DOHH2 (cell line): ENCODE results near the gene CWC27.

Experiments
- H3F3A ChIP-seq: fragments of 200-600 bp; sonication (generic), shearing (Covaris generic); 2 replicates; pipeline ENCODE4 v1.6.0; 2016; ENCODE audit warnings: antibody characterized with exemption, mild to moderate bottlenecking; ENCODE audit not compliant: control insufficient read depth, insufficient read depth
- H3K27ac ChIP-seq: fragments of 200-600 bp; sonication (generic); 2 replicates; pipeline ENCODE4 v1.5.1; 2014; ENCODE audit warnings: low read depth, mild to moderate bottlenecking, low read length, moderate library complexity
- H3K27me3 ChIP-seq: fragments of 200-600 bp; sonication (generic); 2 replicates; pipeline ENCODE4 v1.6.1; 2014; ENCODE audit warnings: mild to moderate bottlenecking, low read length, mixed read lengths; ENCODE audit not compliant: control insufficient read depth
- H3K36me3 ChIP-seq: fragments of 200-600 bp; sonication (generic); 2 replicates; pipeline ENCODE4 v1.6.1; 2014; ENCODE audit warnings: mild to moderate bottlenecking, low read length, moderate library complexity, mixed read lengths; ENCODE audit not compliant: control insufficient read depth
- H3K4me1 ChIP-seq: fragments of 200-600 bp; sonication (generic); 2 replicates; pipeline ENCODE4 v1.6.1; 2014; ENCODE audit warnings: mild to moderate bottlenecking, low read length, mixed read lengths; ENCODE audit not compliant: control insufficient read depth
- H3K4me2 ChIP-seq: fragments of 200-600 bp; sonication (generic); 2 replicates; pipeline ENCODE4 v1.6.0; 2014; ENCODE audit warnings: mild to moderate bottlenecking, low read length, moderate library complexity
- H3K4me3 ChIP-seq: fragments of 200-600 bp; sonication (generic); 2 replicates; pipeline ENCODE4 v1.5.1; 2014; ENCODE audit warnings: mild to moderate bottlenecking, low read length, mixed read lengths
- H3K79me2 ChIP-seq: fragments of 200-600 bp; sonication (generic); 2 replicates; pipeline ENCODE4 v1.6.1; 2014; ENCODE audit warnings: mild to moderate bottlenecking, low read length, mixed read lengths; ENCODE audit not compliant: control insufficient read depth
- H3K9me2 ChIP-seq: fragments of 200-600 bp; sonication (generic); replicated peaks from 2 replicates; pipeline ENCODE4 v1.6.1; 2014; ENCODE audit warnings: mild to moderate bottlenecking, low read length, mixed read lengths; ENCODE audit not compliant: control insufficient read depth
- H3K9me3 ChIP-seq: fragments of 200-600 bp; sonication (generic); 2 replicates; pipeline ENCODE4 v1.6.1; 2014; ENCODE audit warnings: antibody characterized with exemption, low read length, mixed read lengths; ENCODE audit not compliant: control insufficient read depth, insufficient read depth
- H4K20me1 ChIP-seq: fragments of 200-600 bp; sonication (generic); 2 replicates; pipeline ENCODE4 v1.6.0; 2014; ENCODE audit warnings: low read depth, mild to moderate bottlenecking, antibody characterized with exemption, low read length, moderate library complexity; ENCODE audit not compliant: control insufficient read depth, insufficient read depth
- CTCF ChIP-seq: fragments of 200-600 bp; sonication (generic); IDR thresholded peaks from one replicate; pipeline ENCODE4 v1.5.1; 2014; ENCODE audit warnings: antibody characterized with exemption, mild to moderate bottlenecking, low read depth, low read length; ENCODE audit not compliant: poor library complexity, severe bottlenecking
- EZH2phosphoT487 ChIP-seq: fragments of 200-600 bp; sonication (generic); IDR thresholded peaks from 2 replicates; pipeline ENCODE4 v1.6.1; 2017; ENCODE audit warnings: borderline replicate concordance, mild to moderate bottlenecking, antibody characterized with exemption, low read length, moderate library complexity, mixed read lengths

Gene CWC27

DNA sequence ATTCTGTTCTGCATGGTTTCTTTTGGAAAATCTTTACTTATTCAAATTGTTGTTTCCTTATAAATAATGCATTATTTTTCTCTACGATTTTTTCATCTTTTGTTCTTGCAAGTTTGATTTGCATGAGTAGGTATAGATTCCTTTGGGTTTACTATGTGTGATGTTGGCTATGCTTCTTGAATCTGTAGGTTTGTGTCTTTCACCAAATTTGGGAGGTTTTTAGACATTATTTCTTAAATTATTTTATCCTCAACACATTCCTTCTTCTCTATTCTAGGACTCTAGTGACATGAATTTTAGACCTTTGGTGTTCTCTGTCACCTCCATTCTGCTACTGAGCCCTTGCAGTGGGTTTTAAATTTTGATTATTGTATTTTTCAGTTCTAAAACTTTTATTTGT is 219.0 kb downstream of the CWC27 start:
- Histone ChIP-seq H3K4me2 (no peak overlapping the region), H3K27me3 (no peaks in the 10 kb centered on the region), H4K20me1 (no peaks in the 10 kb centered on the region), H3K4me3 (no peak overlapping the region), H3K9me3 (no peaks in the 10 kb centered on the region), H3K79me2 (no peaks in the 10 kb centered on the region), H3K4me1 (no peaks in the 10 kb centered on the region), H3F3A (no peaks in the 10 kb centered on the region), H3K36me3 (no peaks in the 10 kb centered on the region), H3K27ac (no peak overlapping the region), H3K9me2 (no peaks in the 10 kb centered on the region)
- TF ChIP-seq EZH2phosphoT487, result no peak
- TF ChIP-seq CTCF, result no peak

GRCh38 chr5:65009207-65009606 is 240.5 kb downstream of the CWC27 start:
- Histone ChIP-seq H3K9me3 (no peaks in the 10 kb centered on the region), H3K4me1 (no peaks in the 10 kb centered on the region), H3K4me2 (no peak overlapping the region), H4K20me1 (no peaks in the 10 kb centered on the region), H3K4me3 (no peak overlapping the region), H3F3A (no peaks in the 10 kb centered on the region), H3K79me2 (no peaks in the 10 kb centered on the region), H3K27me3 (no peaks in the 10 kb centered on the region), H3K27ac (no peak overlapping the region), H3K9me2 (no peaks in the 10 kb centered on the region), H3K36me3 (no peaks in the 10 kb centered on the region)
- TF ChIP-seq EZH2phosphoT487 (no peak), CTCF (no peak)

DNA sequence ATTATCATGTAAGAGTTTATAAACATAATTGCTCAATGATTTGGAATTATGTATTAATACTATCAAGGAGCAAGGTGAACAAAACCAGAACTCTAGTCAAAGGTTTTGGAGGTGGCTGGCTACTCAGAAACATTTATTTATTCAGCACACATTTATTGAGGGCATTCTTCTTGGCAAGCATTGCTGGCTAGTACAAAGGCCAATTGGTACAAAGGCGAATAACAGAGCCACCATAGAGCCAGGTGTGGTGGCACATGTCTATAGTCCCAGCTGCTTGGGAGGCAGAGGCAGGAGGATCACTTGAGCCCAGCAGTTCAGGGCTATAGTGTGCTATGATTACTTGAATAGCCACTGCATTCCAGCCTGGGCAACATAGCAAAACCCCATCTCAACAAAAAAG is 242.1 kb downstream of the CWC27 start:
- H3K4me2 ChIP-seq, result no peak overlapping the region
- H3K79me2 ChIP-seq, result no peaks in the 10 kb centered on the region
- H3K36me3 ChIP-seq, result no peaks in the 10 kb centered on the region
- no peak overlapping the region for H3K27ac ChIP-seq
- no peaks in the 10 kb centered on the region for H3K9me3 ChIP-seq
- no peaks in the 10 kb centered on the region for H3K9me2 ChIP-seq
- H3K4me1 ChIP-seq, result no peaks in the 10 kb centered on the region
- no peaks in the 10 kb centered on the region for H4K20me1 ChIP-seq
- H3K4me3 ChIP-seq, result no peak overlapping the region
- H3F3A ChIP-seq, result no peaks in the 10 kb centered on the region
- H3K27me3 ChIP-seq, result no peaks in the 10 kb centered on the region
- TF ChIP-seq CTCF (no peak), EZH2phosphoT487 (no peak)
